ENCODE results near the gene ZNF157. TPM values are rescaled to one million over a fixed set of nuclear protein-coding genes. Genes with fewer than 3 reads are reported as not detected.
"Not testable (repeated sequence)": the region's sequence is repeated elsewhere in the genome, so short reads cannot be mapped to it uniquely, and the experiment has no call there.

The ZNF157 gene
- 0.50 TPM for polyA plus RNA-seq (2013, experiment 1 of 2)
- 0.76 TPM for polyA plus RNA-seq (2013, experiment 2 of 2)

GRCh38 chrX:47370278-47370677 is at the start of gene ZNF157:
Gene ZNF157 (plus strand): TSS chrX:47370578. CDS start chrX:47370669, 91 bp downstream.
- H3K4me1 ChIP-seq (ENCODE audit: insufficient read depth, low read length) = no peaks in the 10 kb centered on the region
- no peaks in the 10 kb centered on the region for H3K27me3 ChIP-seq (ENCODE audit: insufficient read depth, low read length)
- 63% methylated on average over 3 of the region's 3 CpGs for WGBS

GRCh38 chrX:47321386-47321785 is 49.0 kb upstream of the ZNF157 start:
- Histone ChIP-seq H3K27ac (ENCODE audit: low read depth, low read length) (peak overlapping the region; percentile 98), H3K27me3 (ENCODE audit: insufficient read depth, low read length) (no peaks in the 10 kb centered on the region), H3K9me3 (ENCODE audit: insufficient read depth, low read depth, low read length) (no peaks in the 10 kb centered on the region), H3K9ac (ENCODE audit: low read depth, low read length) (peak overlapping the region; percentile 75), H3K4me1 (ENCODE audit: insufficient read depth, low read length) (peaks cover 16% of the 10 kb centered on the region), H3K36me3 (ENCODE audit: insufficient read depth, low read length) (no peaks in the 10 kb centered on the region), H3K4me3 (ENCODE audit: low read length) (peak overlapping the region; percentile 32)
- WGBS = 2% methylated on average over 18 of the region's 19 CpGs

More at GRCh38 chrX:47370278-47370677, at the start of gene ZNF157:
- Histone ChIP-seq H3K36me3 (ENCODE audit: insufficient read depth, low read length) (no peaks in the 10 kb centered on the region), H3K9me3 (ENCODE audit: insufficient read depth, low read depth, low read length) (no peaks in the 10 kb centered on the region), H3K4me3 (ENCODE audit: low read length) (no peak within 1 kb of the TSS), H3K27ac (ENCODE audit: low read depth, low read length) (no peak within 1 kb of the TSS), H3K9ac (ENCODE audit: low read depth, low read length) (no peak within 1 kb of the TSS)

DNA sequence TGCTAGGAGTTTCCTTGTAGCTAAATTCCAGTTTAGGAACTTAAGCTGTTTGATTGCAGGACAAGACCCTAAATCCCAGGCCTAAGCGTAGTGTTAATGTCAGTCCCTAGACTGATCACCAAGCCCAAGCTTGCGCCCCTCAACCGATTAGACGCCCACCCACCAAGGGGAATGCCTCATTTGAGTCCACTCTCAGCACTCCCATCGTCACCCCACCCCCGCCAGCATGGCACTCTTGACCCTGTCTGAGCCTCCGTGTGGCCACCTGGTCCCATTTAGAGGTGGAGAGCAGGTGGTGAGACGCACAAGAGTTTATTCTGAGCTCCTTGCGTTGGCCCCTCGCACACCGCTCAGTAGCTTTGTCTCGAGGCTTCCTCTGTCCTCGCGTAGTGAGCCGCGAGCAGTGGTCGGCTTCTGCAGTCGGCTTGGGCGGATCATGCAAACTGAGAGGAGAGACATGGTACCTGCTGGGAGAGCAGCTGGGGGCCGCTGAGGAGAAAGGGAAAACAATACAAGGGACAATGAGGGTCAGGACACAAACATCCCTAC is 48.5 kb upstream of the ZNF157 start:
- 9% methylated on average over 17 of the region's 20 CpGs for WGBS
- Histone ChIP-seq H3K4me3 (ENCODE audit: low read length) (peak overlapping the region; percentile 32), H3K27ac (ENCODE audit: low read depth, low read length) (peak overlapping the region; percentile 98), H3K9me3 (ENCODE audit: insufficient read depth, low read depth, low read length) (no peaks in the 10 kb centered on the region), H3K36me3 (ENCODE audit: insufficient read depth, low read length) (no peaks in the 10 kb centered on the region), H3K4me1 (ENCODE audit: insufficient read depth, low read length) (peaks cover 11% of the 10 kb centered on the region), H3K27me3 (ENCODE audit: insufficient read depth, low read length) (no peaks in the 10 kb centered on the region), H3K9ac (ENCODE audit: low read depth, low read length) (peak overlapping the region; percentile 75)

- no peaks in the 10 kb centered on the region for H3K27me3 ChIP-seq (ENCODE audit: insufficient read depth, low read length)
- H3K36me3 ChIP-seq (ENCODE audit: insufficient read depth, low read length) = no peaks in the 10 kb centered on the region
- H3K4me1 ChIP-seq (ENCODE audit: insufficient read depth, low read length) = no peaks in the 10 kb centered on the region
- 74% methylated on average over 5 of the region's 6 CpGs for WGBS
- no peaks in the 10 kb centered on the region for H3K9me3 ChIP-seq (ENCODE audit: insufficient read depth, low read depth, low read length)
- H3K4me3 ChIP-seq (ENCODE audit: low read length) = no peak overlapping the region
- H3K27ac ChIP-seq (ENCODE audit: low read depth, low read length) = no peak overlapping the region
- H3K9ac ChIP-seq (ENCODE audit: low read depth, low read length) = no peak overlapping the region
Measured at GRCh38 chrX:47327902-47328301, 42.5 kb upstream of the ZNF157 start.

DNA sequence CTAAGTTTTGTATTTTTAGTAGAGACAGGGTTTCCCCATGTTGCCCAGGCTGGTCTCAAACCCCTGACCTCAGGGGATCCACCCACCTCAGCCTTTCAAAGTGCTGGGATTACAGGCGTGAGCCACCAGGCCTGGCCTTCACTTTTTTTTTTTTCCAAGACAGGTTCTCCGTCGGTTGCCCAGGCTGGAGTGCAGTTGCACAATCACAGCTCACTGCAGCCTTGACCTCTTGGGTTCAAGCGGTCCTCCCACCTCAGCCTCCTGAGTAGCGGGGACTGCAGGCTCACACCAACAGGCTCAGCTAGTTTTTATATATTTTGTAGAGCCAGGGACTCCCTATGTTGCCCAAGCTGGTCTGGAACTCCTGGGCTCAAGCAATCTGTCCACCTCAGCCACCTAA is 37.6 kb upstream of the ZNF157 start:
- WGBS = 96% methylated on average over 5 of the region's 5 CpGs
- not testable (repeated sequence) for H3K27ac ChIP-seq (ENCODE audit: low read depth, low read length); H3K9ac ChIP-seq (ENCODE audit: low read depth, low read length); H3K27me3 ChIP-seq (ENCODE audit: insufficient read depth, low read length); H3K4me1 ChIP-seq (ENCODE audit: insufficient read depth, low read length); H3K9me3 ChIP-seq (ENCODE audit: insufficient read depth, low read depth, low read length); H3K4me3 ChIP-seq (ENCODE audit: low read length); H3K36me3 ChIP-seq (ENCODE audit: insufficient read depth, low read length)

DNA sequence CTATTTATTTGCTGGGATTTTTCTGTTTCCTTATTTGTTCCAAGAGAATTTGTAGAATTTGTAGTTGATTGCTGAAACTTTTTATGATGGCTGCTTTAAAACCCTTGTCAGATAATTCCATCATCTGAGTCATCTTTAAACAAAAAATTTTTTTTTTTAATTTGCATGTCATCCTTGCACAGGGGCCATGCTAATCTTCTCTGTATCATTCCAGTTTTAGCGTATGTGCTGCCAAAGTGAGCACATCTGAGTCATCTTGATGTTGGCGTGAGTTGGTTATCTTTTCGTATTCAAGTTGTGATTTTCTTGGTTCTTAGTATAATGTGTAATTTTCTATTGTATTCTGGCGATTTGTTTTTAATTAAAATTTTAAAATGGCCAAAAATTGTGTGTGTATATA is 18.7 kb upstream of the ZNF157 start:
- Histone ChIP-seq H3K9me3 (ENCODE audit: insufficient read depth, low read depth, low read length) (no peaks in the 10 kb centered on the region), H3K4me1 (ENCODE audit: insufficient read depth, low read length) (no peaks in the 10 kb centered on the region), H3K27me3 (ENCODE audit: insufficient read depth, low read length) (no peaks in the 10 kb centered on the region), H3K9ac (ENCODE audit: low read depth, low read length) (no peak overlapping the region), H3K27ac (ENCODE audit: low read depth, low read length) (no peak overlapping the region), H3K4me3 (ENCODE audit: low read length) (no peak overlapping the region), H3K36me3 (ENCODE audit: insufficient read depth, low read length) (no peaks in the 10 kb centered on the region)
- 95% methylated on average over 3 of the region's 4 CpGs for WGBS

DNA sequence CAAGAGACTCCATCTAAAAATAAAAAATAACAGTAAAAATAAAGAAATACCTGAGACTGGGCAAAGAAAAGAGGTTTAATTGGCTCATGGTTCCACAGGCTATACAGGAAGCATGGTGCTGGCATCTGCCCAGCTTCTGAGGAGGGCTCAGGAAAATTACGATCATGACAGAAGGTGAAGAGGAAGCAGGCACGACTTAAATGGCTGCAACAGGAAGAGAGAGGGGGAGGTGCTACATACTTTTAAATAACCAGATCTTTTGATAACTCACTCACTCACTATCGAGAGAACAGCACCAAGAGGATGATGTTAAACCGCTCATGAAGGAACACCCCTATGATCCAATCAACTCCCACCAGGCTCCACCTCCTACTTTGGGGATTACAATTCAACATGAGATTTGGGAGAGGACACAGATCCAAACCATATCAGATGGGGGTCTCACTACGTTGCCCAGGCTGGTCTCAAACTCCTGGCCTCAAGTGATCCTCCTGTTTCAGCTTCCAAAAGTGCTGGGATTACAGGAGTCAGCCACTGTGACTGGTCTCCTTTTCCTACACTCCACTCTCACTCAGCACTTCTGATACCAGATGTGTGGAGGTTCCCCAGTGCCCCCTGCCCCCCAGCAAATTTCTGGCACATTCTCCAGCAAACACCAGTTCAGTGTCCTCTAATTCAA is 11.9 kb upstream of the ZNF157 start:
- 85% methylated on average over 2 of the region's 5 CpGs for WGBS
- H3K4me3 ChIP-seq (ENCODE audit: low read length) = no peak overlapping the region
- H3K36me3 ChIP-seq (ENCODE audit: insufficient read depth, low read length) = no peaks in the 10 kb centered on the region
- H3K9me3 ChIP-seq (ENCODE audit: insufficient read depth, low read depth, low read length) = no peaks in the 10 kb centered on the region
- H3K27me3 ChIP-seq (ENCODE audit: insufficient read depth, low read length) = no peaks in the 10 kb centered on the region
- H3K4me1 ChIP-seq (ENCODE audit: insufficient read depth, low read length) = 0 out of 2 replicates have a peak, but pooled peaks cover 4% of the 10 kb centered on the region
- no peak overlapping the region for H3K9ac ChIP-seq (ENCODE audit: low read depth, low read length)
- H3K27ac ChIP-seq (ENCODE audit: low read depth, low read length) = no peak overlapping the region

DNA sequence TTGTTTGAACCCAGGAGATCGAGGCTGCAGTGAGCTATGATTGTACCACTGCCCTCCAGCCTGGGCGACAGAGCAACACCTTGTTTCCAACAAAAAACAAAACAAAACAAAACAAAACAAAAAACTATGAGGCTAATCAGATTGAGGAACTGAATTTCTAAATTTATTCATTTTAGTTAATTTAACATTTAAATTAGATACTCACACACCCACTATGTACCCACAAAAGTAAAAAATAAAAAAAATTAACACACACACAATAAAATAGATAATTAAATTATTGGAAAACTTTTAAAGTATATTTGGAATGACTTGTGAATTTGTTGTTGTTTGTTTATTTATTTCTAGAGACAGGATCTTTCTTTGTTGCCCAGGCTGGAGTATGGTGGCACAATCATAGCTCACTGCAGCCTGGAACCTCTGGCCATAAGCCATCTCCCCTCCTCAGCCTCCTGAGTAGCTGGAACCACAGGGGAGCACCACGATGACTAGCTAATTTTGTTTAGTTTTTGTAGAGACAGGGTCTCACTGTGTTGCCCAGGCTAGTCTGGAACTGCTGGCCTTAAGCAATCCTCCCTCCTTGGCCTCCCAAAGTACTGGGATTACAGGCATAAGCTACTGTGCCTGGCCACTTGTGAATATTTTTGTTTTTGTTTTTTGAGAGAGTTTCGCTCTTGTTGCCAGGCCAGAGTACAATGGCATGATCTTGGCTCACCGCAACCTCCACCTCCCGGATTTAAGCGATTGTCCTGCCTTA is 9.8 kb upstream of the ZNF157 start:
- H3K36me3 ChIP-seq (ENCODE audit: insufficient read depth, low read length) = no peaks in the 10 kb centered on the region
- no peak overlapping the region for H3K27ac ChIP-seq (ENCODE audit: low read depth, low read length)
- H3K4me3 ChIP-seq (ENCODE audit: low read length) = no peak overlapping the region
- 0 out of 2 replicates have a peak, but pooled peaks cover 4% of the 10 kb centered on the region for H3K4me1 ChIP-seq (ENCODE audit: insufficient read depth, low read length)
- WGBS = 78% methylated on average over 7 of the region's 7 CpGs
- H3K27me3 ChIP-seq (ENCODE audit: insufficient read depth, low read length) = no peaks in the 10 kb centered on the region
- H3K9me3 ChIP-seq (ENCODE audit: insufficient read depth, low read depth, low read length) = no peaks in the 10 kb centered on the region
- H3K9ac ChIP-seq (ENCODE audit: low read depth, low read length) = no peak overlapping the region

- Histone ChIP-seq H3K4me1 (ENCODE audit: insufficient read depth, low read length) (0 out of 2 replicates have a peak, but pooled peaks cover 4% of the 10 kb centered on the region), H3K36me3 (ENCODE audit: insufficient read depth, low read length) (no peaks in the 10 kb centered on the region), H3K9ac (ENCODE audit: low read depth, low read length) (peak overlapping the region; percentile 75), H3K9me3 (ENCODE audit: insufficient read depth, low read depth, low read length) (no peaks in the 10 kb centered on the region), H3K27me3 (ENCODE audit: insufficient read depth, low read length) (no peaks in the 10 kb centered on the region), H3K27ac (ENCODE audit: low read depth, low read length) (peak overlapping the region; percentile 91), H3K4me3 (ENCODE audit: low read length) (peak overlapping the region; percentile 77)
- 3% methylated on average over 13 of the region's 13 CpGs for WGBS
Measured at GRCh38 chrX:47361538-47362511, 8.6 kb upstream of the ZNF157 start.

GRCh38 chrX:47366041-47366722 is 4.2 kb upstream of the ZNF157 start:
- Histone ChIP-seq H3K27ac (ENCODE audit: low read depth, low read length) (peak overlapping the region; percentile 59; the same call in 1 of the 2 replicates), H3K27me3 (ENCODE audit: insufficient read depth, low read length) (no peaks in the 10 kb centered on the region), H3K36me3 (ENCODE audit: insufficient read depth, low read length) (no peaks in the 10 kb centered on the region), H3K9ac (ENCODE audit: low read depth, low read length) (peak overlapping the region; percentile 71), H3K9me3 (ENCODE audit: insufficient read depth, low read depth, low read length) (no peaks in the 10 kb centered on the region), H3K4me1 (ENCODE audit: insufficient read depth, low read length) (0 out of 2 replicates have a peak, but pooled peaks cover 3% of the 10 kb centered on the region), H3K4me3 (ENCODE audit: low read length) (peak overlapping the region; percentile 63)
- WGBS = 15% methylated on average over 32 of the region's 32 CpGs

Measured in HUES64 (cell line).